ENCODE data around the gene ANTKMT.

ANTKMT gene

GRCh38 chr16:698911-699671 is 21.9 kb upstream of the ANTKMT start:
- peaks cover 0 to 4% (median 0%) of the 10 kb centered on the region in 5 donors for H3K9me3 ChIP-seq (ENCODE audit: control insufficient read depth in 5 of 5, low read length in 5 of 5)
- peaks cover 0 to 11% (median 10%) of the 10 kb centered on the region in 5 donors for H3K4me1 ChIP-seq (ENCODE audit: control insufficient read depth in 5 of 5, insufficient read depth in 5 of 5, low read length in 5 of 5)
- peaks cover 53 to 77% (median 59%) of the 10 kb centered on the region in 5 donors for H3K27me3 ChIP-seq (ENCODE audit: control insufficient read depth in 5 of 5, insufficient read depth in 4 of 5, low read length in 5 of 5)
- H3K27ac ChIP-seq (ENCODE audit: low read depth, low read length), result no peak overlapping the region
- no peak overlapping the region for H3K9ac ChIP-seq (ENCODE audit: low read length in 5 of 5)
- no peaks in the 10 kb centered on the region for H3K36me3 ChIP-seq (ENCODE audit: control insufficient read depth in 5 of 5, insufficient read depth in 5 of 5, low read length in 5 of 5)
- no peak overlapping the region for H3K4me3 ChIP-seq (ENCODE audit: low read depth in 1 of 5, low read length in 5 of 5)

- H3K4me3 ChIP-seq (ENCODE audit: low read depth in 1 of 5, low read length in 5 of 5), result no peak overlapping the region
- H3K9me3 ChIP-seq (ENCODE audit: control insufficient read depth in 5 of 5, low read length in 5 of 5), result no peaks in the 10 kb centered on the region
- no peak overlapping the region for H3K27ac ChIP-seq (ENCODE audit: low read depth, low read length)
- no peak overlapping the region for H3K9ac ChIP-seq (ENCODE audit: low read length in 5 of 5)
- H3K36me3 ChIP-seq (ENCODE audit: control insufficient read depth in 5 of 5, insufficient read depth in 5 of 5, low read length in 5 of 5), result no peaks in the 10 kb centered on the region
- peaks cover 52 to 72% (median 55%) of the 10 kb centered on the region in 5 donors for H3K27me3 ChIP-seq (ENCODE audit: control insufficient read depth in 5 of 5, insufficient read depth in 4 of 5, low read length in 5 of 5)
- H3K4me1 ChIP-seq (ENCODE audit: control insufficient read depth in 5 of 5, insufficient read depth in 5 of 5, low read length in 5 of 5), result peaks cover 0 to 4% (median 1%) of the 10 kb centered on the region in 5 donors
Measured at GRCh38 chr16:700684-701584, 20.0 kb upstream of the ANTKMT start.

GRCh38 chr16:702341-702740 is 18.6 kb upstream of the ANTKMT start:
- H3K9ac ChIP-seq (ENCODE audit: low read length in 5 of 5), result no peak overlapping the region
- no peaks in the 10 kb centered on the region for H3K9me3 ChIP-seq (ENCODE audit: control insufficient read depth in 5 of 5, low read length in 5 of 5)
- H3K36me3 ChIP-seq (ENCODE audit: control insufficient read depth in 5 of 5, insufficient read depth in 5 of 5, low read length in 5 of 5), result no peaks in the 10 kb centered on the region
- no peak overlapping the region for H3K4me3 ChIP-seq (ENCODE audit: low read depth in 1 of 5, low read length in 5 of 5)
- no peak overlapping the region for H3K27ac ChIP-seq (ENCODE audit: low read depth, low read length)
- H3K4me1 ChIP-seq (ENCODE audit: control insufficient read depth in 5 of 5, insufficient read depth in 5 of 5, low read length in 5 of 5), result peaks cover 0 to 5% (median 3%) of the 10 kb centered on the region in 5 donors
- H3K27me3 ChIP-seq (ENCODE audit: control insufficient read depth in 5 of 5, insufficient read depth in 4 of 5, low read length in 5 of 5), result peaks cover 57 to 76% (median 63%) of the 10 kb centered on the region in 5 donors

- Histone ChIP-seq H3K27me3 (ENCODE audit: control insufficient read depth in 5 of 5, insufficient read depth in 4 of 5, low read length in 5 of 5) (peaks cover 66 to 84% (median 70%) of the 10 kb centered on the region in 5 donors), H3K9ac (ENCODE audit: low read length in 5 of 5) (no peak overlapping the region), H3K36me3 (ENCODE audit: control insufficient read depth in 5 of 5, insufficient read depth in 5 of 5, low read length in 5 of 5) (no peaks in the 10 kb centered on the region), H3K4me3 (ENCODE audit: low read depth in 1 of 5, low read length in 5 of 5) (no peak overlapping the region), H3K4me1 (ENCODE audit: control insufficient read depth in 5 of 5, insufficient read depth in 5 of 5, low read length in 5 of 5) (peaks cover 0 to 5% (median 3%) of the 10 kb centered on the region in 5 donors), H3K27ac (ENCODE audit: low read depth, low read length) (no peak overlapping the region), H3K9me3 (ENCODE audit: control insufficient read depth in 5 of 5, low read length in 5 of 5) (no peaks in the 10 kb centered on the region)
Measured at GRCh38 chr16:703406-703805, 17.5 kb upstream of the ANTKMT start.

- Histone ChIP-seq H3K4me1 (ENCODE audit: control insufficient read depth in 5 of 5, insufficient read depth in 5 of 5, low read length in 5 of 5) (peaks cover 0 to 5% (median 3%) of the 10 kb centered on the region in 5 donors), H3K36me3 (ENCODE audit: control insufficient read depth in 5 of 5, insufficient read depth in 5 of 5, low read length in 5 of 5) (no peaks in the 10 kb centered on the region), H3K9ac (ENCODE audit: low read length in 5 of 5) (no peak overlapping the region), H3K27ac (ENCODE audit: low read depth, low read length) (no peak overlapping the region), H3K9me3 (ENCODE audit: control insufficient read depth in 5 of 5, low read length in 5 of 5) (no peaks in the 10 kb centered on the region), H3K27me3 (ENCODE audit: control insufficient read depth in 5 of 5, insufficient read depth in 4 of 5, low read length in 5 of 5) (peaks cover 72 to 88% (median 76%) of the 10 kb centered on the region in 5 donors), H3K4me3 (ENCODE audit: low read depth in 1 of 5, low read length in 5 of 5) (no peak overlapping the region)
Measured at GRCh38 chr16:704047-704446, 16.9 kb upstream of the ANTKMT start.

GRCh38 chr16:704552-705380 is 16.2 kb upstream of the ANTKMT start:
- no peak overlapping the region for H3K4me3 ChIP-seq (ENCODE audit: low read depth in 1 of 5, low read length in 5 of 5)
- peaks cover 76 to 88% (median 79%) of the 10 kb centered on the region in 5 donors for H3K27me3 ChIP-seq (ENCODE audit: control insufficient read depth in 5 of 5, insufficient read depth in 4 of 5, low read length in 5 of 5)
- no peak overlapping the region for H3K9ac ChIP-seq (ENCODE audit: low read length in 5 of 5)
- H3K27ac ChIP-seq (ENCODE audit: low read depth, low read length), result no peak overlapping the region
- no peaks in the 10 kb centered on the region for H3K36me3 ChIP-seq (ENCODE audit: control insufficient read depth in 5 of 5, insufficient read depth in 5 of 5, low read length in 5 of 5)
- peaks cover 0 to 5% (median 3%) of the 10 kb centered on the region in 5 donors for H3K4me1 ChIP-seq (ENCODE audit: control insufficient read depth in 5 of 5, insufficient read depth in 5 of 5, low read length in 5 of 5)
- no peaks in the 10 kb centered on the region for H3K9me3 ChIP-seq (ENCODE audit: control insufficient read depth in 5 of 5, low read length in 5 of 5)

- H3K27ac ChIP-seq (ENCODE audit: low read depth, low read length), result no peak within 1 kb of the TSS
- H3K9me3 ChIP-seq (ENCODE audit: control insufficient read depth in 5 of 5, low read length in 5 of 5), result no peaks in the 10 kb centered on the region
- no peaks in the 10 kb centered on the region for H3K36me3 ChIP-seq (ENCODE audit: control insufficient read depth in 5 of 5, insufficient read depth in 5 of 5, low read length in 5 of 5)
- no peak within 1 kb of the TSS for H3K9ac ChIP-seq (ENCODE audit: low read length in 5 of 5)
- no peak within 1 kb of the TSS for H3K4me3 ChIP-seq (ENCODE audit: low read depth in 1 of 5, low read length in 5 of 5)
- H3K4me1 ChIP-seq (ENCODE audit: control insufficient read depth in 5 of 5, insufficient read depth in 5 of 5, low read length in 5 of 5), result peaks cover 0 to 5% (median 3%) of the 10 kb centered on the region in 5 donors
- peaks cover 77 to 90% (median 80%) of the 10 kb centered on the region in 5 donors for H3K27me3 ChIP-seq (ENCODE audit: control insufficient read depth in 5 of 5, insufficient read depth in 4 of 5, low read length in 5 of 5)
Measured at GRCh38 chr16:705431-706188, 15.3 kb upstream of the ANTKMT start, which contains the start of gene FBXL16. Gene FBXL16 (minus strand): TSS chr16:705801. CDS start chr16:697405, 8,396 bp downstream.

GRCh38 chr16:706189-707061 is 14.5 kb upstream of the ANTKMT start:
- Histone ChIP-seq H3K27me3 (ENCODE audit: control insufficient read depth in 5 of 5, insufficient read depth in 4 of 5, low read length in 5 of 5) (peaks cover 81 to 92% (median 83%) of the 10 kb centered on the region in 5 donors), H3K27ac (ENCODE audit: low read depth, low read length) (no peak overlapping the region), H3K9ac (ENCODE audit: low read length in 5 of 5) (no peak overlapping the region), H3K36me3 (ENCODE audit: control insufficient read depth in 5 of 5, insufficient read depth in 5 of 5, low read length in 5 of 5) (no peaks in the 10 kb centered on the region), H3K9me3 (ENCODE audit: control insufficient read depth in 5 of 5, low read length in 5 of 5) (no peaks in the 10 kb centered on the region), H3K4me1 (ENCODE audit: control insufficient read depth in 5 of 5, insufficient read depth in 5 of 5, low read length in 5 of 5) (peaks cover 0 to 5% (median 0%) of the 10 kb centered on the region in 5 donors), H3K4me3 (ENCODE audit: low read depth in 1 of 5, low read length in 5 of 5) (no peak overlapping the region)
